ENCODE data around the gene TMEM88. TPM values are rescaled to one million over a fixed set of nuclear protein-coding genes. Genes with fewer than 3 reads are reported as not detected.

Gene TMEM88
- total and polyA plus RNA-seq, 2 of the 13 experiments (the other 11 are each of a cell fraction or from before 2014, with no cell fraction given): 0.31 to 0.66 TPM

DNA sequence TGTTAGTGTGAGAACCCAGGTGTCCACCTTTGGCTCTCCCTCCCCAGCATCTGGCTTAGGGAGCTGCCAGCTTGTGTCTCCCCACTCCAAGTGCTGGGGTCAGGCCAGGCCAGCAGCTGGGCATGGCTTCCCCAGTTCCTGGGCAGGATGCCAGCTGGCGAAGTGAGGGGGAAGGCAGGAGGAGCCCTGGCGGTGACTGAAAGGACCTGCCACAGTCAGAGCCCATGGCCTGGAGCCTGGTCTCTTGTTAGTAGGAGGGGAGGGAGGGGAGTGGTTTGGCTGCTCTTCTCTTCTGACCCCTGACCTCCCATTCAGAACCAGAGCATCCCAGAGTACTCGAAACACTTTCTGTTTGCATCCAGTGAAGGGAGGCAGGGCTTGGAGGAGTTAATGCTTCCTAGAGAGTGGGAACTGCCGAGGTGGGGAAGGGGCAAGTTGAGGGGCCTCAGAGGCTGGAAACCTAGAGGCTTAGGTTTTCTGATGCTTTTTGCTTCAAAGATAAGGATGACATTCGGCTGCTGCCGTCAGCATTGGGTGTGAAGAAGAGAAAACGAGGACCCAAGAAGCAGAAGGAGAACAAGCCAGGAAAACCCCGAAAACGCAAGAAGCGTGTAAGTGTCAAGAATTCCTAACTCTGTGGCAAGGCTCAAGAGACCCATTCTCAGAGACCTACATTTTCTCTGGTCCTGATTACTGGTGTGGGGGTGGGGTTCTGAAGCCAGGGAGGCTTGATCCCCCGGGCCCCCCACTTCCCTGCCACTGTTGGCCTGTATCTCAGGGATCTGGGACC is 34.5 kb downstream of the TMEM88 start (continued):
- TF ChIP-seq, protein P1, sequence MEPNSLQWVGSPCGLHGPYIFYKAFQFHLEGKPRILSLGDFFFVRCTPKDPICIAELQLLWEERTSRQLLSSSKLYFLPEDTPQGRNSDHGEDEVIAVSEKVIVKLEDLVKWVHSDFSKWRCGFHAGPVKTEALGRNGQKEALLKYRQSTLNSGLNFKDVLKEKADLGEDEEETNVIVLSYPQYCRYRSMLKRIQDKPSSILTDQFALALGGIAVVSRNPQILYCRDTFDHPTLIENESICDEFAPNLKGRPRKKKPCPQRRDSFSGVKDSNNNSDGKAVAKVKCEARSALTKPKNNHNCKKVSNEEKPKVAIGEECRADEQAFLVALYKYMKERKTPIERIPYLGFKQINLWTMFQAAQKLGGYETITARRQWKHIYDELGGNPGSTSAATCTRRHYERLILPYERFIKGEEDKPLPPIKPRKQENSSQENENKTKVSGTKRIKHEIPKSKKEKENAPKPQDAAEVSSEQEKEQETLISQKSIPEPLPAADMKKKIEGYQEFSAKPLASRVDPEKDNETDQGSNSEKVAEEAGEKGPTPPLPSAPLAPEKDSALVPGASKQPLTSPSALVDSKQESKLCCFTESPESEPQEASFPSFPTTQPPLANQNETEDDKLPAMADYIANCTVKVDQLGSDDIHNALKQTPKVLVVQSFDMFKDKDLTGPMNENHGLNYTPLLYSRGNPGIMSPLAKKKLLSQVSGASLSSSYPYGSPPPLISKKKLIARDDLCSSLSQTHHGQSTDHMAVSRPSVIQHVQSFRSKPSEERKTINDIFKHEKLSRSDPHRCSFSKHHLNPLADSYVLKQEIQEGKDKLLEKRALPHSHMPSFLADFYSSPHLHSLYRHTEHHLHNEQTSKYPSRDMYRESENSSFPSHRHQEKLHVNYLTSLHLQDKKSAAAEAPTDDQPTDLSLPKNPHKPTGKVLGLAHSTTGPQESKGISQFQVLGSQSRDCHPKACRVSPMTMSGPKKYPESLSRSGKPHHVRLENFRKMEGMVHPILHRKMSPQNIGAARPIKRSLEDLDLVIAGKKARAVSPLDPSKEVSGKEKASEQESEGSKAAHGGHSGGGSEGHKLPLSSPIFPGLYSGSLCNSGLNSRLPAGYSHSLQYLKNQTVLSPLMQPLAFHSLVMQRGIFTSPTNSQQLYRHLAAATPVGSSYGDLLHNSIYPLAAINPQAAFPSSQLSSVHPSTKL (CRISPR knock-in tag; IDR thresholded peaks at IDR 0.05): peak; percentile 34; the same call in 1 of the 2 replicates
- TF ChIP-seq NBN (conservative IDR thresholded peaks at IDR 0.05) (no peak), ZKSCAN5 (CRISPR knock-in tag; IDR thresholded peaks at IDR 0.05) (no peak), MTF2 (CRISPR knock-in tag; IDR thresholded peaks at IDR 0.05; ENCODE audit: borderline replicate concordance) (no peak), ZNF761 (CRISPR knock-in tag; conservative IDR thresholded peaks at IDR 0.05) (no peak), PHF8 (CRISPR knock-in tag; IDR thresholded peaks at IDR 0.05) (no peak), KDM2A (CRISPR knock-in tag; IDR thresholded peaks at IDR 0.05; ENCODE audit: borderline replicate concordance, low read depth) (peak; percentile 46; the same call in 1 of the 2 replicates), ZSCAN20 (CRISPR knock-in tag; IDR thresholded peaks at IDR 0.05; ENCODE audit: borderline replicate concordance) (no peak), YEATS2 (CRISPR knock-in tag; IDR thresholded peaks at IDR 0.05; ENCODE audit: borderline replicate concordance) (no peak; the same call in 1 of the 2 replicates), ZFP37 (CRISPR knock-in tag; IDR thresholded peaks at IDR 0.05; ENCODE audit: borderline replicate concordance) (no peak), ZMYM2 (CRISPR knock-in tag; IDR thresholded peaks at IDR 0.05) (no peak), U2AF1 (optimal IDR thresholded peaks at IDR 0.05; ENCODE audit: low read depth, low read length) (no peak), RXRA (CRISPR knock-in tag; IDR thresholded peaks at IDR 0.05) (peak; percentile 94), ZNF652 (CRISPR knock-in tag; IDR thresholded peaks at IDR 0.05; ENCODE audit: borderline replicate concordance, low read depth) (no peak)
- TF ChIP-seq, protein P2, sequence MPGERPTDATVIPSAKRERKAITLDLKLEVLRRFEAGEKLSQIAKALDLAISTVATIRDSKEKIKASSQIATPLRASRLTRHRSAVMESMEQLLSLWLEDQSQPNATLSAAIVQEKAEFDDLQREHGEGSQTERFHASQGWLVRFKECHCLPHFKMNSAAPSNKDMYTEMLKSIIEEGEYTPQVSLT (CRISPR knock-in tag; IDR thresholded peaks at IDR 0.05; ENCODE audit: borderline replicate concordance, low read depth): no peak
- TF ChIP-seq, protein P3, sequence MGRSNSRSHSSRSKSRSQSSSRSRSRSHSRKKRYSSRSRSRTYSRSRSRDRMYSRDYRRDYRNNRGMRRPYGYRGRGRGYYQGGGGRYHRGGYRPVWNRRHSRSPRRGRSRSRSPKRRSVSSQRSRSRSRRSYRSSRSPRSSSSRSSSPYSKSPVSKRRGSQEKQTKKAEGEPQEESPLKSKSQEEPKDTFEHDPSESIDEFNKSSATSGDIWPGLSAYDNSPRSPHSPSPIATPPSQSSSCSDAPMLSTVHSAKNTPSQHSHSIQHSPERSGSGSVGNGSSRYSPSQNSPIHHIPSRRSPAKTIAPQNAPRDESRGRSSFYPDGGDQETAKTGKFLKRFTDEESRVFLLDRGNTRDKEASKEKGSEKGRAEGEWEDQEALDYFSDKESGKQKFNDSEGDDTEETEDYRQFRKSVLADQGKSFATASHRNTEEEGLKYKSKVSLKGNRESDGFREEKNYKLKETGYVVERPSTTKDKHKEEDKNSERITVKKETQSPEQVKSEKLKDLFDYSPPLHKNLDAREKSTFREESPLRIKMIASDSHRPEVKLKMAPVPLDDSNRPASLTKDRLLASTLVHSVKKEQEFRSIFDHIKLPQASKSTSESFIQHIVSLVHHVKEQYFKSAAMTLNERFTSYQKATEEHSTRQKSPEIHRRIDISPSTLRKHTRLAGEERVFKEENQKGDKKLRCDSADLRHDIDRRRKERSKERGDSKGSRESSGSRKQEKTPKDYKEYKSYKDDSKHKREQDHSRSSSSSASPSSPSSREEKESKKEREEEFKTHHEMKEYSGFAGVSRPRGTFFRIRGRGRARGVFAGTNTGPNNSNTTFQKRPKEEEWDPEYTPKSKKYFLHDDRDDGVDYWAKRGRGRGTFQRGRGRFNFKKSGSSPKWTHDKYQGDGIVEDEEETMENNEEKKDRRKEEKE (IDR thresholded peaks at IDR 0.05): no peak
- TF ChIP-seq, protein P4, sequence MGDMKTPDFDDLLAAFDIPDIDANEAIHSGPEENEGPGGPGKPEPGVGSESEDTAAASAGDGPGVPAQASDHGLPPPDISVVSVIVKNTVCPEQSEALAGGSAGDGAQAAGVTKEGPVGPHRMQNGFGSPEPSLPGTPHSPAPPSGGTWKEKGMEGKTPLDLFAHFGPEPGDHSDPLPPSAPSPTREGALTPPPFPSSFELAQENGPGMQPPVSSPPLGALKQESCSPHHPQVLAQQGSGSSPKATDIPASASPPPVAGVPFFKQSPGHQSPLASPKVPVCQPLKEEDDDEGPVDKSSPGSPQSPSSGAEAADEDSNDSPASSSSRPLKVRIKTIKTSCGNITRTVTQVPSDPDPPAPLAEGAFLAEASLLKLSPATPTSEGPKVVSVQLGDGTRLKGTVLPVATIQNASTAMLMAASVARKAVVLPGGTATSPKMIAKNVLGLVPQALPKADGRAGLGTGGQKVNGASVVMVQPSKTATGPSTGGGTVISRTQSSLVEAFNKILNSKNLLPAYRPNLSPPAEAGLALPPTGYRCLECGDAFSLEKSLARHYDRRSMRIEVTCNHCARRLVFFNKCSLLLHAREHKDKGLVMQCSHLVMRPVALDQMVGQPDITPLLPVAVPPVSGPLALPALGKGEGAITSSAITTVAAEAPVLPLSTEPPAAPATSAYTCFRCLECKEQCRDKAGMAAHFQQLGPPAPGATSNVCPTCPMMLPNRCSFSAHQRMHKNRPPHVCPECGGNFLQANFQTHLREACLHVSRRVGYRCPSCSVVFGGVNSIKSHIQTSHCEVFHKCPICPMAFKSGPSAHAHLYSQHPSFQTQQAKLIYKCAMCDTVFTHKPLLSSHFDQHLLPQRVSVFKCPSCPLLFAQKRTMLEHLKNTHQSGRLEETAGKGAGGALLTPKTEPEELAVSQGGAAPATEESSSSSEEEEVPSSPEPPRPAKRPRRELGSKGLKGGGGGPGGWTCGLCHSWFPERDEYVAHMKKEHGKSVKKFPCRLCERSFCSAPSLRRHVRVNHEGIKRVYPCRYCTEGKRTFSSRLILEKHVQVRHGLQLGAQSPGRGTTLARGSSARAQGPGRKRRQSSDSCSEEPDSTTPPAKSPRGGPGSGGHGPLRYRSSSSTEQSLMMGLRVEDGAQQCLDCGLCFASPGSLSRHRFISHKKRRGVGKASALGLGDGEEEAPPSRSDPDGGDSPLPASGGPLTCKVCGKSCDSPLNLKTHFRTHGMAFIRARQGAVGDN (CRISPR knock-in tag; IDR thresholded peaks at IDR 0.05): peak; percentile 61

Measured in HepG2 (cell line).